AG09309 (cell line): ENCODE measurements around the gene WDR73.
"Not testable (repeated sequence)": the region's sequence is repeated elsewhere in the genome, so short reads cannot be mapped to it uniquely, and the experiment has no call there.

Source experiments
- DNase-seq: peaks from one replicate; pipeline ENCODE4 v3.0.0-alpha.2; 2010; ENCODE audit warnings: low read depth
- H3K4me3 ChIP-seq: 2 replicates; pipeline ENCODE4 v1.5.1; 2011; ENCODE audit warnings: mild to moderate bottlenecking, low read depth, low read length, moderate library complexity; ENCODE audit not compliant: control insufficient read depth
- CTCF ChIP-seq: IDR thresholded peaks from 2 replicates; pipeline ENCODE4 v1.5.1; 2011; ENCODE audit warnings: mild to moderate bottlenecking, low read depth, low read length, inconsistent platforms; ENCODE audit not compliant: insufficient read depth, control insufficient read depth; ENCODE audit errors: missing control alignments

Gene WDR73

GRCh38 chr15:84648539-84648938, 5.5 kb downstream of the WDR73 start:
- no peak for DNase-seq
- no peak overlapping the region for H3K4me3 ChIP-seq
- TF ChIP-seq CTCF, result no peak

GRCh38 chr15:84647726-84648125, 6.4 kb downstream of the WDR73 start:
- no peak for DNase-seq
- no peak overlapping the region for H3K4me3 ChIP-seq
- TF ChIP-seq CTCF, result no peak

- TF ChIP-seq CTCF, result no peak
- no peak overlapping the region for H3K4me3 ChIP-seq
- no peak for DNase-seq
These were observed 8.1 kb downstream of the WDR73 start for GRCh38 chr15:84645997-84646396.

GRCh38 chr15:84645496-84645895, 8.6 kb downstream of the WDR73 start:
- no peak for TF ChIP-seq CTCF
- no peak overlapping the region for H3K4me3 ChIP-seq
- DNase-seq, result no peak

- H3K4me3 ChIP-seq, result no peak overlapping the region
- no peak for TF ChIP-seq CTCF
- DNase-seq, result no peak
These were observed 10.2 kb downstream of the WDR73 start for GRCh38 chr15:84643838-84644237.

GRCh38 chr15:84642640-84643039, 11.4 kb downstream of the WDR73 start:
- not testable (repeated sequence) for H3K4me3 ChIP-seq, DNase-seq

GRCh38 chr15:84641871-84642270, 12.2 kb downstream of the WDR73 start:
- DNase-seq, H3K4me3 ChIP-seq: not testable (repeated sequence)

GRCh38 chr15:84638103-84638502, 16.0 kb downstream of the WDR73 start:
- TF ChIP-seq CTCF, result peak; percentile 14
- DNase-seq, result no peak

More at GRCh38 chr15:84638103-84638502, 16.0 kb downstream of the WDR73 start:
- no peak overlapping the region for H3K4me3 ChIP-seq
